GM20000 (cell line): Measurements from ENCODE around the gene SPOCK1.

Experiments used
- DNase-seq: peaks from one replicate; pipeline ENCODE4 v3.0.0; 2012; ENCODE audit warnings: low spot score
- CTCF ChIP-seq: IDR thresholded peaks from 2 replicates; pipeline ENCODE4 v1.5.1; 2012; ENCODE audit warnings: mild to moderate bottlenecking, control low read depth; ENCODE audit errors: extremely low read depth, missing control alignments

Gene SPOCK1

GRCh38 chr5:137090721-137091120 is 408.4 kb downstream of the SPOCK1 start:
- DNase-seq: no peak
- no peak for TF ChIP-seq CTCF

GRCh38 chr5:137090151-137090550 is 409.0 kb downstream of the SPOCK1 start:
- no peak for DNase-seq
- TF ChIP-seq CTCF: no peak

- TF ChIP-seq CTCF: no peak
- no peak for DNase-seq
These were observed 411.0 kb downstream of the SPOCK1 start for GRCh38 chr5:137088175-137088574.

GRCh38 chr5:137086342-137086741 is 412.8 kb downstream of the SPOCK1 start:
- DNase-seq: no peak
- TF ChIP-seq CTCF: no peak

GRCh38 chr5:137085206-137085605 is 413.9 kb downstream of the SPOCK1 start:
- DNase-seq: no peak

GRCh38 chr5:137084016-137084415 is 415.1 kb downstream of the SPOCK1 start:
- no peak for TF ChIP-seq CTCF

More at GRCh38 chr5:137085206-137085605, 413.9 kb downstream of the SPOCK1 start:
- TF ChIP-seq CTCF: no peak

GRCh38 chr5:137082951-137083350 is 416.2 kb downstream of the SPOCK1 start:
- no peak for DNase-seq
- TF ChIP-seq CTCF: no peak

More at GRCh38 chr5:137084016-137084415, 415.1 kb downstream of the SPOCK1 start:
- no peak for DNase-seq
